ENCODE results near the gene ZNF200. TPM values are rescaled to one million over a fixed set of nuclear protein-coding genes. Genes with fewer than 3 reads are reported as not detected.

Gene ZNF200
- total RNA-seq, 4 donors from 2014 or later: 0.49 to 3.2 (median 2.2) TPM

- intact Hi-C loops (cut with DNase I; ENCODE audit: low total_unique reads): loop anchor here (10.0 kb wide), 1 partner anchor 316 kb away; the partner anchor contains the start of gene CLUAP1
- Histone ChIP-seq H3K9me3 (peaks cover 0 to 3% (median 0%) of the 10 kb centered on the region in 3 donors), H3K36me3 (no peaks in the 10 kb centered on the region), H3K27me3 (peaks cover 94 to 99% (median 98%) of the 10 kb centered on the region in 3 donors), H3K4me3 (peak overlapping the region in 1 of 4 donors; percentile 31), H3K27ac (no peak overlapping the region), H3K4me1 (peaks cover 4% of the 10 kb centered on the region in 2 donors)
- no peak for DNase-seq
- ATAC-seq: no peak
- TF ChIP-seq CTCF (IDR thresholded peaks at IDR 0.05 in 4 of 5, conservative IDR thresholded peaks at IDR 0.05 in 1 of 5) (no peak), POLR2A (IDR thresholded peaks at IDR 0.05) (no peak)
- in situ Hi-C loops (cut with MboI; ENCODE audit: low sequenced_read_pairs in 4 of 4): no loop called here
Observed at GRCh38 chr16:3188925-3189825, 45.8 kb downstream of the ZNF200 start.

- TF ChIP-seq CTCF (IDR thresholded peaks at IDR 0.05 in 4 of 5, conservative IDR thresholded peaks at IDR 0.05 in 1 of 5) (no peak), POLR2A (IDR thresholded peaks at IDR 0.05) (no peak)
- no peak overlapping the region for H3K27ac ChIP-seq
- no peak for ATAC-seq
- H3K9me3 ChIP-seq: peaks cover 0 to 2% (median 0%) of the 10 kb centered on the region in 3 donors
- peaks cover 94 to 99% (median 99%) of the 10 kb centered on the region in 3 donors for H3K27me3 ChIP-seq
- H3K36me3 ChIP-seq: no peaks in the 10 kb centered on the region
- peaks cover 4% of the 10 kb centered on the region in 2 donors for H3K4me1 ChIP-seq
- in situ Hi-C loops (cut with MboI; ENCODE audit: low sequenced_read_pairs in 4 of 4) (no loop called here), intact Hi-C loops (cut with DNase I; ENCODE audit: low total_unique reads) (loop anchor here (10.0 kb wide), 1 partner anchor 316 kb away; the partner anchor contains the start of gene CLUAP1)
- DNase-seq: no peak
- H3K4me3 ChIP-seq: no peak overlapping the region
Observed at GRCh38 chr16:3188675-3188924, 46.4 kb downstream of the ZNF200 start.

GRCh38 chr16:3187798-3188674 is 46.9 kb downstream of the ZNF200 start, which contains the start of gene OR1F1:
Gene OR1F1, plus strand, starts transcription at chr16:3188204.
- Histone ChIP-seq H3K4me1 (peaks cover 4% of the 10 kb centered on the region in 2 donors), H3K27me3 (peaks cover 94 to 99% (median 99%) of the 10 kb centered on the region in 3 donors), H3K27ac (no peak within 1 kb of the TSS), H3K36me3 (no peaks in the 10 kb centered on the region), H3K4me3 (peak within 1 kb of the TSS in 1 of 4 donors; percentile 31), H3K9me3 (no peaks in the 10 kb centered on the region)
- in situ Hi-C loops (cut with MboI; ENCODE audit: low sequenced_read_pairs in 4 of 4): no loop called here
- DNase-seq (no peak), ATAC-seq (no peak)
- intact Hi-C loops (cut with DNase I; ENCODE audit: low total_unique reads): loop anchor here (10.0 kb wide), 1 partner anchor 317 kb away; the partner anchor contains the start of gene CLUAP1
- no peak for TF ChIP-seq POLR2A (IDR thresholded peaks at IDR 0.05)
- no peak for TF ChIP-seq CTCF (IDR thresholded peaks at IDR 0.05 in 4 of 5, conservative IDR thresholded peaks at IDR 0.05 in 1 of 5)

GRCh38 chr16:3186946-3187690 is 47.8 kb downstream of the ZNF200 start:
- no peak overlapping the region for H3K4me3 ChIP-seq
- peaks cover 94 to 99% (median 99%) of the 10 kb centered on the region in 3 donors for H3K27me3 ChIP-seq
- TF ChIP-seq POLR2A (IDR thresholded peaks at IDR 0.05): no peak
- no peak for TF ChIP-seq CTCF (IDR thresholded peaks at IDR 0.05 in 4 of 5, conservative IDR thresholded peaks at IDR 0.05 in 1 of 5)
- intact Hi-C loops (cut with DNase I; ENCODE audit: low total_unique reads) (loop anchor here (10.0 kb wide), 1 partner anchor 318 kb away; the partner anchor contains the start of gene CLUAP1), in situ Hi-C loops (cut with MboI; ENCODE audit: low sequenced_read_pairs in 4 of 4) (no loop called here)
- DNase-seq: no peak
- H3K9me3 ChIP-seq: no peaks in the 10 kb centered on the region
- no peaks in the 10 kb centered on the region for H3K36me3 ChIP-seq
- no peak for ATAC-seq
- H3K27ac ChIP-seq: no peak overlapping the region
- H3K4me1 ChIP-seq: peaks cover 4 to 7% of the 10 kb centered on the region in 2 donors
